ENCODE measurements around the gene GAS2. TPM values are rescaled to one million over a fixed set of nuclear protein-coding genes. Genes with fewer than 3 reads are reported as not detected.

Gene GAS2
- total RNA-seq, 2 donors from 2014 or later, result 4.2 to 7.0 TPM

DNA sequence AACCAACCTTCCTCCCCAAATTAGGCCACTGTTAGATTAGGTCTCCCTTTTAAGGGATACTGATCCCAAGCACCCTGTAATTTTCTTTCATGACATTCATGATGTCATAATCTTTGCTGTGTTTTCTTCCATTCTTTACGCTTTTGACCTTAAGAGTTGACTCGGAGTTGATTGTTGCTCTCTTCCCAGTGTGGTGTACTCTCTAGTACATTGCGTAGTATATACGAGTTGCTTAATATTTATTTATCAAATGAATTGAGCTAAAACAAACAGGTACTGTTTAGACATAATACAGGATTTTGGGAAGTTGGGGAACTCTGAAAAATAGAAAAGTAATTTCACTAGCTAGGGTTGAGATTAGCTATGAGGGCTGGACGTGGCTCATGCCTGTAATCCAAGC, 113.4 kb downstream of the GAS2 start:
- no peaks in the 10 kb centered on the region for H3K9me3 ChIP-seq
- H3K27me3 ChIP-seq (replicated peaks; ENCODE audit: insufficient read depth), result no peaks in the 10 kb centered on the region
- DNase-seq (ENCODE audit: low spot score), result no peak
- H3K4me3 ChIP-seq, result no peak overlapping the region
- TF ChIP-seq POLR2A (IDR thresholded peaks at IDR 0.05) (no peak), POLR2AphosphoS5 (IDR thresholded peaks at IDR 0.05) (no peak)
- H3K27ac ChIP-seq, result no peak overlapping the region
- intact Hi-C loops (cut with DNase I), result loop anchor here (10.0 kb wide), 1 partner anchor 235 kb away; no protein-coding TSS in a partner anchor
- no peaks in the 10 kb centered on the region for H3K36me3 ChIP-seq
- 89% methylated on average over 5 of the region's 5 CpGs for WGBS
- H3K4me1 ChIP-seq (replicated peaks), result no peaks in the 10 kb centered on the region

DNA sequence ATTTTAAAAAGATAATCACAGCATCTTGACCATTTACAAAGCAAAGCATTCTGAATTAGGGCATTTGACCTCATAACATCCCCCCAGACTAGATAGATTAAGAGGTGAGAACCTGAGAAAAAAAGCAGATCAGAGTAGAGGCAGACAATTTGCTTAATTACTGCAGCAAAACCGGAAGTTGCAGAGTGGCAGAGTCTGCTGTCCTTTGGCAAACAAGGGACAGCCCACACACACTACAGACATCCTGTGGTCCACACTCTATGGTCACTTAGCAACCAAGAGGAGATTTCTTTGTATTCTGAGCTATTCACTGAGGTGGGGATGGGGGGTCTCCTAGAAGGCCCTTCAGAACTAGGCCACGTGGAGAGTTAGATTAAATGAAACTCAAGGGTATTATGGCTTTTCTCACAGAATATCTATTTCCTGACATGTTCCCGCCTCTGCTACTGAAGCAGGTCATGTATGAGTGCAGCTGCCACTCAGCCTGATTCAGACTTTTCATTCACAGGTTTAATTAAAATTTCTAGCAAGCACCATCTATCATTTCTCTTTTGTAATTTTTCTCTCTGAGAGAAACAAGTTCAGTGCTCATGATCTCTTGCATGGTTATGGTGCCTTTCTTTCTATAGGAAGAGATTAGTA, 114.7 kb downstream of the GAS2 start:
- Histone ChIP-seq H3K36me3 (no peaks in the 10 kb centered on the region), H3K27me3 (replicated peaks; ENCODE audit: insufficient read depth) (no peaks in the 10 kb centered on the region), H3K9me3 (no peaks in the 10 kb centered on the region), H3K4me1 (replicated peaks) (no peaks in the 10 kb centered on the region), H3K27ac (no peak overlapping the region), H3K4me3 (no peak overlapping the region)
- intact Hi-C loops (cut with DNase I), result loop anchor here (10.0 kb wide), 1 partner anchor 236 kb away; no protein-coding TSS in a partner anchor
- TF ChIP-seq, protein P1, sequence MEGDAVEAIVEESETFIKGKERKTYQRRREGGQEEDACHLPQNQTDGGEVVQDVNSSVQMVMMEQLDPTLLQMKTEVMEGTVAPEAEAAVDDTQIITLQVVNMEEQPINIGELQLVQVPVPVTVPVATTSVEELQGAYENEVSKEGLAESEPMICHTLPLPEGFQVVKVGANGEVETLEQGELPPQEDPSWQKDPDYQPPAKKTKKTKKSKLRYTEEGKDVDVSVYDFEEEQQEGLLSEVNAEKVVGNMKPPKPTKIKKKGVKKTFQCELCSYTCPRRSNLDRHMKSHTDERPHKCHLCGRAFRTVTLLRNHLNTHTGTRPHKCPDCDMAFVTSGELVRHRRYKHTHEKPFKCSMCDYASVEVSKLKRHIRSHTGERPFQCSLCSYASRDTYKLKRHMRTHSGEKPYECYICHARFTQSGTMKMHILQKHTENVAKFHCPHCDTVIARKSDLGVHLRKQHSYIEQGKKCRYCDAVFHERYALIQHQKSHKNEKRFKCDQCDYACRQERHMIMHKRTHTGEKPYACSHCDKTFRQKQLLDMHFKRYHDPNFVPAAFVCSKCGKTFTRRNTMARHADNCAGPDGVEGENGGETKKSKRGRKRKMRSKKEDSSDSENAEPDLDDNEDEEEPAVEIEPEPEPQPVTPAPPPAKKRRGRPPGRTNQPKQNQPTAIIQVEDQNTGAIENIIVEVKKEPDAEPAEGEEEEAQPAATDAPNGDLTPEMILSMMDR (IDR thresholded peaks at IDR 0.05), result no peak
- TF ChIP-seq POLR2AphosphoS5 (IDR thresholded peaks at IDR 0.05) (no peak), POLR2A (IDR thresholded peaks at IDR 0.05) (no peak)
- no peak for DNase-seq (ENCODE audit: low spot score)
- WGBS, result 49% methylated on average over 3 of the region's 3 CpGs

DNA sequence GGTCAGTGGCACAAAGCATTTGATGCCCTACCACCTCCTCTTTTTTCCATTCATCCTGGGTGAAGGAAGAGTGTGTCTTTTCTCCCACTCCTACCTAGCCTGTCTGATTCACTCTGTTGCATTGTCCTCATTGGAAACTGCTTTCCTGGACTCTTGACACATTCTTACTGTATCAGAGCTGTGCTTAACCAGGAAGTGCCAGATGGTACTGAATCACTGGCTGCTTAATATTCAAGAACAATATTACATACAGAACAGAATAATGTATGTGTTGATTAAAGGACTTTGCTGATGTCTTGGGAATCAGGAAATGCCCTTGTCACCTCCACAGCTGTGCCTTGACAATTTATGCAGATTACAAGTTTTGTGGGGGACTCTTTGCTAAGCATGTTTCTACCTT, 118.8 kb downstream of the GAS2 start:
- TF ChIP-seq POLR2A (IDR thresholded peaks at IDR 0.05), result no peak
- no peak for TF ChIP-seq POLR2AphosphoS5 (IDR thresholded peaks at IDR 0.05)
- TF ChIP-seq, protein P1 (IDR thresholded peaks at IDR 0.05), result no peak
- Histone ChIP-seq H3K4me1 (replicated peaks) (no peaks in the 10 kb centered on the region), H3K27me3 (replicated peaks; ENCODE audit: insufficient read depth) (no peaks in the 10 kb centered on the region), H3K36me3 (no peaks in the 10 kb centered on the region), H3K4me3 (no peak overlapping the region), H3K27ac (no peak overlapping the region), H3K9me3 (no peaks in the 10 kb centered on the region)
- intact Hi-C loops (cut with DNase I), result loop anchor here (10.0 kb wide), 1 partner anchor 240 kb away; no protein-coding TSS in a partner anchor
- no peak for DNase-seq (ENCODE audit: low spot score)

DNA sequence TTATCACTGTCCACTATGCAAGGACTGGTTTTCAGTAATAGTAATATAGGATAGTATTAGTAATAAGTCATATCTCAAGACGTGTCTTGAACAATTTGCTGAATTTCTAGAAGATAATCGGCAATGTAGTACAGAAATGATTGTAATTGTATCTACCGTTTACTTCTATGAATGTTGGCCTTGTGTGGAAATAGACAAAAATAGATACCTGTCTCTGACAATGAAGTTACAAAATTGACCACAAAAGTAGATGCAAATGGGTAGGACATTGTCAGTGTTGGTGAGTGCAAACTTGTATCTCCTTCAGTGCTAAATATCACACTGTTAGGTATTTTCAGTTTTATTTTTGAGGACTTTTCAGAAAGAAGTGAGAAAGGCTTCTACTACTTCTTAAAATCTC, 120.1 kb downstream of the GAS2 start:
- H3K4me1 ChIP-seq (replicated peaks), result no peaks in the 10 kb centered on the region
- DNase-seq (ENCODE audit: low spot score), result no peak
- TF ChIP-seq, protein P1 (IDR thresholded peaks at IDR 0.05), result no peak
- TF ChIP-seq POLR2A (IDR thresholded peaks at IDR 0.05) (no peak), POLR2AphosphoS5 (IDR thresholded peaks at IDR 0.05) (no peak)
- no peaks in the 10 kb centered on the region for H3K9me3 ChIP-seq
- H3K36me3 ChIP-seq, result no peaks in the 10 kb centered on the region
- H3K4me3 ChIP-seq, result no peak overlapping the region
- intact Hi-C loops (cut with DNase I), result loop anchor here (2.0 to 10.0 kb wide), 2 partner anchors 242 to 452 kb away; no protein-coding TSS in a partner anchor
- WGBS, result 93% methylated on average over 3 of the region's 3 CpGs
- no peak overlapping the region for H3K27ac ChIP-seq
- H3K27me3 ChIP-seq (replicated peaks; ENCODE audit: insufficient read depth), result no peaks in the 10 kb centered on the region

DNA sequence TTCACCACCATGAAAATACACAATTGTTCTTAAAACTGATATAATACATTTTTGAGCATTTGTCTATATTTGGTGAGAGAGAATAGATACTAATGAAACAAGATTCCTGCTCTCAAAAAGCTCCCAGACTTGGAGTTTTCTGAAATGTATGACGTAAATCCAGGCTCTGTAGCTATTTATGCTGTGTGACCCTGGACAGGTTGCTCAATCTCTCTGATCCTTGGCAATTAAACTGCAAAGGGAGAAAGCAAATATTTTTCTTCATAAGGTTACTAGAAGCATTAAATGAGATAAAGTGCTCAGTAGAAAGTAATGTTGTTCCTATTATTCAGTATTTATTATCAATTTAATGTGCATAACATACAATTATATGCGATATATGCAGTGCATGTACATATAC, 120.6 kb downstream of the GAS2 start:
- DNase-seq (ENCODE audit: low spot score), result no peak
- TF ChIP-seq, protein P1 (IDR thresholded peaks at IDR 0.05), result no peak
- TF ChIP-seq POLR2AphosphoS5 (IDR thresholded peaks at IDR 0.05) (no peak), POLR2A (IDR thresholded peaks at IDR 0.05) (no peak)

More for the DNA sequence above, 120.6 kb downstream of the GAS2 start:
- Histone ChIP-seq H3K36me3 (no peaks in the 10 kb centered on the region), H3K4me3 (no peak overlapping the region), H3K27me3 (replicated peaks; ENCODE audit: insufficient read depth) (no peaks in the 10 kb centered on the region), H3K27ac (no peak overlapping the region), H3K4me1 (replicated peaks) (no peaks in the 10 kb centered on the region), H3K9me3 (no peaks in the 10 kb centered on the region)
- WGBS, result 77% methylated on average over 2 of the region's 2 CpGs
- intact Hi-C loops (cut with DNase I), result loop anchor here (2.0 to 10.0 kb wide), 2 partner anchors 242 to 452 kb away; no protein-coding TSS in a partner anchor

Data from prostate gland (tissue), 2 donors.